Mucosa of rectum (tissue), 2 donors: ENCODE results near the gene PLK1.
"Not testable (repeated sequence)": the region's sequence is repeated elsewhere in the genome, so short reads cannot be mapped to it uniquely, and the experiment has no call there.

ENCODE experiments used
- H3K27ac ChIP-seq, 2 donors: one replicate each; pipeline ENCODE4 v1.7.0; 2013; ENCODE audit warnings: inconsistent platforms in 2 of 2, low read depth in 2 of 2, low read length in 2 of 2
- H3K27me3 ChIP-seq, 2 donors: one replicate each; pipeline ENCODE4 v1.7.0; 2013; ENCODE audit warnings: low read length in 2 of 2; ENCODE audit not compliant: control insufficient read depth in 2 of 2, insufficient read depth in 2 of 2
- H3K36me3 ChIP-seq, 2 donors: one replicate each; pipeline ENCODE4 v1.7.0; 2013; ENCODE audit warnings: low read length in 2 of 2; ENCODE audit not compliant: control insufficient read depth in 2 of 2, insufficient read depth in 2 of 2
- H3K4me1 ChIP-seq, 2 donors: one replicate each; pipeline ENCODE4 v1.7.0; 2013; ENCODE audit warnings: low read length in 2 of 2, mild to moderate bottlenecking in 1 of 2; ENCODE audit not compliant: control insufficient read depth in 2 of 2, insufficient read depth in 2 of 2
- H3K4me3 ChIP-seq, 2 donors: one replicate each; pipeline ENCODE4 v1.7.0; 2013; ENCODE audit warnings: low read length in 2 of 2
- H3K9ac ChIP-seq, 2 donors: one replicate each; pipeline ENCODE4 v1.7.0; 2013; ENCODE audit warnings: low read length in 2 of 2, low read depth in 1 of 2, mild to moderate bottlenecking in 1 of 2
- H3K9me3 ChIP-seq, 2 donors: one replicate each; pipeline ENCODE4 v1.7.0; 2013; ENCODE audit warnings: low read length in 2 of 2; ENCODE audit not compliant: control insufficient read depth in 2 of 2
- donor health status: healthy.
- donor health status: Normal muscosa, but diverticular disease.

Gene PLK1

DNA sequence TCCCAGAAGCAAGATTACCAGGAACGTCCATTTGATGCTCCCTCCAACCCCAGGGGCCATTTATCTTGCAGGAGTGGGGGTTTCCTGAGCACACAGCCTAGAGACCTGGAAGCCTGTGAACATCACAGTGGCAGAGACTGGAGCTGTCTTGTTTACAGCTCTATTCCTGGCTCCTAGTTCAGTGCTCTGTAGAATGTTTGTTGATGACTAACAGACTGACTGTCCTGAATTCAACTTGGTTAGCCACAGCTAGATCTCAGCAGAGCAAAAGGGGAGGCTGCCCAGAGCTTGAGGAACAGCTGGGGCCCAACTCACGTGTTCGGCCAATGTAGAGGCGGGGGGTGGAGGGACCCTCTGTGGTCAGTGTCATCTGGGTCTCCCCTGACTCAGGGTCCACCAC, 27.8 kb downstream of the PLK1 start:
- H3K36me3 ChIP-seq = peaks cover 81 to 82% of the 10 kb centered on the region in 2 donors
- no peak overlapping the region for H3K4me3 ChIP-seq
- peaks cover 0 to 7% of the 10 kb centered on the region in 2 donors for H3K9me3 ChIP-seq
- H3K27me3 ChIP-seq = no peaks in the 10 kb centered on the region
- H3K27ac ChIP-seq = no peak overlapping the region
- H3K9ac ChIP-seq = no peak overlapping the region
- peaks cover under 1 to 8% of the 10 kb centered on the region in 2 donors for H3K4me1 ChIP-seq

DNA sequence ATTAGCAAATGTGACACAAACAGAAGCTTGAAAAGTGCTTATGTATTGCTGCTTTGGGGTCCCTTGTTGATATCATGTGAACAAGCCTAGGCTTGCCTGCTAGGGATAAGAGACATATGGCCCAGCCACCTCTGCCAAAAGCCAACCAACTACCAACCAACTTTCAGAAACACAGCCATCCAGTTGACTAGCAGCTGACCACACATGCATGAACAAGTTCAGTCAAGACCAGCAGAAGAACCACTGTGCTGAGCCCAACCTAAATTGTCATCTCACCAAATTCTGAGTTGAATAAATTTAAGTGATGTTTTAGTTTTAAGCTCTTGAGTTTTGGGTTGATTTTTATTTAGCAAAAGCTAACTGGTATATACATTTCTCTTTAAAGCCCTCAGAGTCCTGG, 30.8 kb downstream of the PLK1 start:
- Histone ChIP-seq H3K9ac (no peak overlapping the region), H3K4me1 (peaks cover 4 to 11% of the 10 kb centered on the region in 2 donors), H3K4me3 (no peak overlapping the region), H3K9me3 (peaks cover 0 to 7% of the 10 kb centered on the region in 2 donors), H3K27me3 (no peaks in the 10 kb centered on the region), H3K36me3 (peaks cover 58 to 59% of the 10 kb centered on the region in 2 donors), H3K27ac (no peak overlapping the region)

DNA sequence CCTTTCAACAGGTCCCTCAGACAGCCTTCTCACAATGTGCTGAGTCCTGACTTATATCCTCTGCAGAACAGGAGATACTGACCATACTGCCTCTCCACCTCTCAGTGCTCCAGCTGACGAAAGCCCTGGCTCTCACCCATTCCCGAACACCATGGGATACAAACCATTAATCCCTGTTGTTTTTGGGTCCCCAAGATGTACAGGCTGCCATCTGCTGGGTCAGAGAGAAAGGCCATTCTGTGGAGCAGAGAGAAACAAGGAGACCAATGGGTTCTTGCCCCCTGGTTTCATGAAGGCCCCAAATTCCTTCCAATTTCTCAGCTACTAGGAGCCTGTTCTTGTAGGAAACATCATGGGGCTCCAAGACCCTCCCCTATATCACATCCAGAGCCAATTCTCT, 31.3 kb downstream of the PLK1 start:
- peaks cover 4 to 11% of the 10 kb centered on the region in 2 donors for H3K4me1 ChIP-seq
- H3K9me3 ChIP-seq = peaks cover 0 to 7% of the 10 kb centered on the region in 2 donors
- H3K4me3 ChIP-seq = no peak overlapping the region
- no peak overlapping the region for H3K27ac ChIP-seq
- no peak overlapping the region for H3K9ac ChIP-seq
- H3K27me3 ChIP-seq = no peaks in the 10 kb centered on the region
- H3K36me3 ChIP-seq = peaks cover 53 to 55% of the 10 kb centered on the region in 2 donors

DNA sequence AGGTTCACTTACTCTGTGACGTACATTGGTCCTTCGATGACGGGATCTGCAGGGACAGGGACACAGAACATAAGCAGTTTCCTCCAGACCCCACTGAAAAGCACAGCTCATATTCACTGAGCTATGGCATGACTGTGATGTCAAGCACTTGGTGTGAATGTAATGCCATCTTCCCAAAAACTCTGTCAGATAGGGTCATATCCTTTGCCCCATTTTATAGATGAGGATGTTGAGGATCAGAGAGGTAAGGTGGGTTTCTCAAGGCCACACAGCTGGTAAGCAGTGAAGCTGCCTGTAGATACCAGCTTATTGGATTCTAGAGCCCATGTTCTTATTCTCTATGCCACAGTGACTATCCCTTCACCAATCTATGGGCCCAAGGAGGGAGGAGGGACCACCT, 31.8 kb downstream of the PLK1 start:
- peaks cover 4 to 11% of the 10 kb centered on the region in 2 donors for H3K4me1 ChIP-seq
- no peaks in the 10 kb centered on the region for H3K27me3 ChIP-seq
- H3K4me3 ChIP-seq = no peak overlapping the region
- peaks cover 0 to 7% of the 10 kb centered on the region in 2 donors for H3K9me3 ChIP-seq
- peak overlapping the region in 1 of 2 donors; percentile 88 for H3K27ac ChIP-seq
- H3K9ac ChIP-seq = no peak overlapping the region
- H3K36me3 ChIP-seq = peaks cover 48 to 50% of the 10 kb centered on the region in 2 donors

DNA sequence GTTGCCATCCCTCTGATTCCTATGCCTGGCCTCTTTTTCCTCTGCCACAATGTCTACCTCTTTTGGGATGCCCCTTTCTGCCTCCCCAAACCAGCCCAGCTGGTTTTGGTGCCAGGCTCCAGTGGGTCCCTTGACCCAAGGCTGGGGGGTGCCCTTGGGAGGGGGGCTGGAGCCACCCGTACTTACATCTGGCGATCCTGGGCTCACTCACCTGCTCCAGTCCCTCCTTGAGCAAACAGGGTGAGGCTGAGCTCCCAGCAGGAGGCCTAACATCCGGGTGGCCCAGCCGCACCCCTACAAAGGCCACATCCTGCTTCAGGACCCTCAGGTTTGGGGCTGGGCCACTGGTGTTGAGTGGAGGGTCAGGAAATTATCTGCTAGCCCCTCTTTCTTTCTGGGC, 33.1 kb downstream of the PLK1 start:
- Histone ChIP-seq H3K4me1 (peaks cover 4 to 11% of the 10 kb centered on the region in 2 donors), H3K36me3 (peaks cover 36 to 37% of the 10 kb centered on the region in 2 donors), H3K9ac (peak overlapping the region; percentile 82 to 83), H3K27me3 (peaks cover 0 to 2% of the 10 kb centered on the region in 2 donors), H3K4me3 (peak overlapping the region; percentile 72 to 82), H3K27ac (peak overlapping the region; percentile 86 to 88), H3K9me3 (peaks cover 0 to 7% of the 10 kb centered on the region in 2 donors)

DNA sequence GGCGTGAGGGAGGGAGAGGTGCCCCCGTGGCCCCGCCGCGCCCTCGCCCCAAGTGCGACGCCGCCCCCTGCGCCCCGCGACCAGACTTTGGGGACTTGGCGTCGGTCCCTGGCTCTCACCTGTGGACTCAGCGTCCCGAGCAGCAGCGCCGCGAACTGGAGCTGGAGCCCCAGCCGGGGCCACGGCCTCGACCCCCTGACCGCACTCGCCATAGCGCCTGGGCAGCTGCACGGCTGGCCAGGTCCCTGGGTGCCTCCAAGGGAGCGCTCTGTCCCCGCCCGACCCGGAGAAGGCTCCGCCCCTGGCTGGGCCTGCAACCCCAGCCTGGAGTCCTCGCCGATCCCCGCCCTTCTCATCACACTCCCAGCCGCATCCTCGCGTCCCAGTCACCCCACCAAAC, 34.3 kb downstream of the PLK1 start, which contains the start of gene ERN2:
Gene ERN2 (minus strand): TSS at position 247 of the 400 bp plus-strand sequence. CDS start 35 bp downstream, at position 212.
- Histone ChIP-seq H3K36me3 (peaks cover 26 to 27% of the 10 kb centered on the region in 2 donors), H3K27ac (peak within 1 kb of the TSS; percentile 86 to 88), H3K9ac (peak within 1 kb of the TSS; percentile 82 to 83), H3K27me3 (peaks cover 0 to 2% of the 10 kb centered on the region in 2 donors), H3K9me3 (peaks cover 0 to 7% of the 10 kb centered on the region in 2 donors), H3K4me1 (peaks cover 4 to 11% of the 10 kb centered on the region in 2 donors), H3K4me3 (peak within 1 kb of the TSS; percentile 72 to 82)

DNA sequence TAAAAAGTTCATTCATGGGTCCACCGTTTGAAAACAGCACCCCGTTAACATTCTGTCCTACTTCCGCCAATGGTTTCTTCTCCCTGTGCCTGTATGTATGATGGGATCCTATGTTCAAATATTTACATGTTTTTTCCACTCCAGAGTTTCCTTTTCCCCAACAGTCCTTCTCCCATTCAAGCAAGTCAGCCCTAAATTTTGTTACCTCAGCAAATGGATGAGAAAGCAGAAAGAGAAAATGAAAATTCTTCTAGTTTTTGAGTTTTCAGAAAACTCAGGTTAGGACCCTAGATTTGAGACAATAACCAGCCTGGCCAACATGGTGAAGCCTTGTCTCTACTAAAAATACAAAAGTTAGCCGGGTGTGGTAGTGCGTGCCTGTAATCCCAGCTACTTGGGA, 37.8 kb downstream of the PLK1 start:
- peaks cover 2 to 3% of the 10 kb centered on the region in 2 donors for H3K4me1 ChIP-seq
- no peak overlapping the region for H3K4me3 ChIP-seq
- H3K36me3 ChIP-seq = no peaks in the 10 kb centered on the region
- H3K9ac ChIP-seq = no peak overlapping the region
- H3K9me3 ChIP-seq = no peaks in the 10 kb centered on the region
- no peak overlapping the region for H3K27ac ChIP-seq
- H3K27me3 ChIP-seq = peaks cover 0 to 2% of the 10 kb centered on the region in 2 donors

DNA sequence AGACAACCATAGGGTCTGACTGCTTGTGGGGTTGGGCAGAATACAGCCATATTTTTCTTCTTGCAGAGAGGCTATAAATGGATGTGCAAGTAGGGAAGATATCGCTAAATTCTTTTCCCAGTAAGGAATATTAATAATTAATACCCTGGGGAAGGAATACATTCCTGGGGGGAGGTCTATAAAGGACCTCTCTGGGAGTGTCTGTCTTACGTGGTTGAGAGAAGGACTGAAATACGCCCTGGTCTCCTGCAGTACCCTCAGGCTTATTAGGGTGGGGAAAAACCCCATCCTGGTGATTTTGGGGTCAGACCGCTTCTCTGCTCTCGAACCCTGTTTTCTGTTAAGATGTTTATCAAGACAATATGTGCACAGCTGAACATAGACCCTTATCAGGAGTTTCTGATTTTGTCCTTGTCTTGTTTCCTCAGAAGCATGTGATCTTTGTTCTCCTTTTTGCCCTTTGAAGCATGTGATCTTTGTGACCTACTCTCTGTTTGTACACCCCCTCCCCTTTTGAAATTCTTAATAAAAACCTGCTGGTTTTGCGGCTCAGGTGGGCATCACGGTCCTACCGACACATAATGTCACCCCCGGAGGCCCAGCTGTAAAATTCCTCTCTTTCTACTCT, 44.0 kb downstream of the PLK1 start:
- not testable (repeated sequence) for H3K9ac ChIP-seq, H3K27ac ChIP-seq, H3K9me3 ChIP-seq, H3K27me3 ChIP-seq, H3K36me3 ChIP-seq, H3K4me1 ChIP-seq, H3K4me3 ChIP-seq

DNA sequence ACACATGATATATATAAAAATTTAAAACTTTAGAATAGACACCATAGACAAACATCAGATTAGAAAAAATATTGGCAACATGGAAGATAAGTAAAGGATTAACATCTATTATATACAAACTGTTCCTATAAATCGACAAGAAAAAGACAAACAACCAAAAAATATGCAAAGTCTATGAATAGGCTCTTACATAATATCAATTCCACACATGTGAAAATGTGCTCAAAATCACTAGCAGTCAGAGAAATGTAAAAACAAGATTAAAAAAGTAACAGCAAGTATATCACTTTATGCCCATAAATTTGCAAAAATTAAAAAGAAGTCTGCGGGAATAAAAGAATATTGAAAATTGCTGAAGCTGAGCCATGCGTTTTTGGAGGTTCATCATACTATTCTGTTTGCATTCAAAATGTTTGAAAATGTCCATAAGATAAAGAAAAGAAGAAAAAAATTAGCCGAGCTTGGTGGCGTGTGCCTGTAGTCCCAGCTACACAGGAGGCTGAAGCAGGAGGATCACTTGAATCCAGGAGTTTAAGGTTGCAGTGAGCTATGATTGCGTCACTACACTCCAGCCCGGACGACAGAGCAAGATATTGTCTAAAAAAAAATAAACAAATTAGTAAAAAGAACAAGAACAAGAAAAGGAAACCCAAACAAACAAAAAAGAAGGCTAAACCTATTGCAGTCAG, 45.6 kb downstream of the PLK1 start:
- H3K4me3 ChIP-seq = no peak overlapping the region
- H3K9me3 ChIP-seq = no peaks in the 10 kb centered on the region
- H3K4me1 ChIP-seq = peaks cover 0 to under 1% of the 10 kb centered on the region in 2 donors
- H3K27me3 ChIP-seq = no peaks in the 10 kb centered on the region
- no peak overlapping the region for H3K9ac ChIP-seq
- no peak overlapping the region for H3K27ac ChIP-seq
- H3K36me3 ChIP-seq = no peaks in the 10 kb centered on the region

DNA sequence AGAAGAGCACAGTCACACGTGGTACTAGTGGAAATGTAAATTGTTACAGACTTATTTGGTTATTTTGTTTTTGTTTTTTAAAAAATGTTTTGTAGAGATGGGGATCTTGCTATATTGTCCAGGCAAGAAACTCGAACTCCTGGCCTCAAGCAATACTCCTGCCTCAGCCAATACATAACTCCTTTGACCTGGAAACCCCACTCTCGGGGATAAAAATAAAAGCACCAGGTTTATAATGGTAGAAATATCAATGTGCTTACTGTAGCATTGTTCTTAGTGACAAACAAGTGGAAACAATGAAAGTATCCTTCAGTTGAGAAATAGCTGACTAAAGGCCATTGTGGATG, 46.1 kb downstream of the PLK1 start:
- H3K27ac ChIP-seq = no peak overlapping the region
- peaks cover 2 to 3% of the 10 kb centered on the region in 2 donors for H3K4me1 ChIP-seq
- H3K27me3 ChIP-seq = no peaks in the 10 kb centered on the region
- no peak overlapping the region for H3K4me3 ChIP-seq
- no peaks in the 10 kb centered on the region for H3K9me3 ChIP-seq
- no peak overlapping the region for H3K9ac ChIP-seq
- no peaks in the 10 kb centered on the region for H3K36me3 ChIP-seq
